ENCODE measurements around the gene RNF126.
"Not testable (repeated sequence)": the region's sequence is repeated elsewhere in the genome, so short reads cannot be mapped to it uniquely, and the experiment has no call there.

Gene RNF126

DNA sequence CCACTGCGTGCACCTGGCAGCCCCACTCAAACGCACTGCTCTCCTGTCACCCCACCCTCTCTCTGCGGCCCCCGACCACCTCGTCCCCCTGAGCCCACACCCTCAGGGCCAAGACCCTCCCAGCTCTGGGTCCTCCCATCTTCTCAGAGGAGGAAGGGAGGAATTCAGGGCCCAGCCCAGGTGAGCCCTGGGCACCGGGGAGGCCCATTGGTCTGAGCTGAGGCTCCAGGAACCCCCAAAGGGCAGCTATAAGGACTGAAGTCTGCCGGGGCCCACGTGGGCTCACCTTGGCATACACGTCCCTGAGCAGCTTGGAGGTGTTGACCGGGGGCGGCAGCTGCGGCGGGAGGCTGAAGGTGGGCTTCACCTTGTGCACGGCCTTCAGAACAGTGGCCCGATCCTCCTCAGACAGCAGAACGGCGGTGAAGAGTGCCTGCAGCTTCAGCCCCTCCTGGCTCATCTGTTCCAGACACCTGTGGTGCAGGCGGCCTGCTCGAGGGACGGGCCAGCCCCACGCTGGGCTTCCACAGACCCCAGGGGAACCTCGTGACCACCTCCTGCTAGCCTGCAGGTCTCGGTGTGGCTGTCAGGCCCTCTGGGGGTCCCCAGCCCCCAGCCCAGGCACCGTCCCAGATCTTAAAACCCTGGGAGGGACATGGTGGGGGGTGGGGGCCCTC, 38.4 kb downstream of the RNF126 start:
- DNase-seq (ENCODE audit: low spot score) = no peak
- TF ChIP-seq, protein P1, sequence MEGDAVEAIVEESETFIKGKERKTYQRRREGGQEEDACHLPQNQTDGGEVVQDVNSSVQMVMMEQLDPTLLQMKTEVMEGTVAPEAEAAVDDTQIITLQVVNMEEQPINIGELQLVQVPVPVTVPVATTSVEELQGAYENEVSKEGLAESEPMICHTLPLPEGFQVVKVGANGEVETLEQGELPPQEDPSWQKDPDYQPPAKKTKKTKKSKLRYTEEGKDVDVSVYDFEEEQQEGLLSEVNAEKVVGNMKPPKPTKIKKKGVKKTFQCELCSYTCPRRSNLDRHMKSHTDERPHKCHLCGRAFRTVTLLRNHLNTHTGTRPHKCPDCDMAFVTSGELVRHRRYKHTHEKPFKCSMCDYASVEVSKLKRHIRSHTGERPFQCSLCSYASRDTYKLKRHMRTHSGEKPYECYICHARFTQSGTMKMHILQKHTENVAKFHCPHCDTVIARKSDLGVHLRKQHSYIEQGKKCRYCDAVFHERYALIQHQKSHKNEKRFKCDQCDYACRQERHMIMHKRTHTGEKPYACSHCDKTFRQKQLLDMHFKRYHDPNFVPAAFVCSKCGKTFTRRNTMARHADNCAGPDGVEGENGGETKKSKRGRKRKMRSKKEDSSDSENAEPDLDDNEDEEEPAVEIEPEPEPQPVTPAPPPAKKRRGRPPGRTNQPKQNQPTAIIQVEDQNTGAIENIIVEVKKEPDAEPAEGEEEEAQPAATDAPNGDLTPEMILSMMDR (IDR thresholded peaks at IDR 0.05; ENCODE audit: extremely low read depth, missing control alignments) = no peak

DNA sequence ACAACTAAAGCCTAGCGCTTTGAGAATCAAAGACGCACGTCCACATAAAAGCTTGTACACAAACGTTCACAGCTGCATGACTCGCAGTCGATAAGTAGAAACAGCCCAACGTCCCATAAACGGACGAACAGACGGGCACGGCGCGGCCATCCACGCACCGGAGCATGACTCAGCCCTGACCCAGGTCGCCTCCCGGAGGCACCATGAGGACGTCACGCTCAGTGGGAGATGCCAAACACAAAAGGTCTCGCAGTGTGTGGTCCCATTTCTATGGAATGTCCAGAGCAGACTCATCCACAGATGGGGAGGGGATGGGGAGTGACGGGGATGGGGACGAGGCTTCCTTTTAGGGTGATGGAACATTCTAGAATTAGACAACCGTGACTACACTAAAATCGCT, 39.0 kb downstream of the RNF126 start:
- TF ChIP-seq, protein P1 (IDR thresholded peaks at IDR 0.05; ENCODE audit: extremely low read depth, missing control alignments) = no peak
- DNase-seq (ENCODE audit: low spot score) = no peak

DNA sequence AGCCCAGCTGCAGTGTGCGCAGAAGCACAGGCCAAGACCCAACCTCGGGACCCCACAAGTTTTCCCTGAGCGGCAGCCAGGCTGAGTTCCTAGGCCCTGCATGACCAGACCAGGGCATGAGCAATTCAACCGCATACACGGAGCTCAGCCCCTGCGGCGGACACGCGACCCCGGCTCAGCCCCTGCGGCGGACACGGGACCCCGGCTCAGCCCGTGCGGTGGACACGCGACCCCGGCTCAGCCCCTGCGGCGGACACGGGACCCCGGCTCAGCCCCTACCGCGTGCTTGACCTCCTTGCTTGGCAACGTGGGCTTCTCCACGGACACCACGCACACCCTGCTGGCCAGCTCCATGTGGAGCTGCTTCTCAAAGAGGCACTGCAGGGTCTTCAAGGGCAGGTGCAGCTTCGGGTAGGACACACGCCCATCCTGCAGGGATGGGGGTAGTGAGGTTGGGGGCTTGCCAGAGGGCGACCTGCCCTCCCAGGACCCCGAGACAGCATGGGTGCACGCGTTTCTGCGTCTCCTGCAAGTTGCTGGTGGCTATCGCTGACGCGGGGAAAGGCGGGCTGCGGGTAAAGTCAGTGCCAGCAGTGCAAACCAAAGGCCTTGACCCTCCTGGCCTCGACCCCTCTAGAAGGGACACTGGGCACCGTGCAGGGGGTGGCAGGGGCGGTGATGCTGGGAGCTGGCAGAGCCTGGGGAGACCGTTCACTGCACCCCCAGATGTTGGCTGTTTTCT, 39.7 kb downstream of the RNF126 start:
- TF ChIP-seq, protein P1 (IDR thresholded peaks at IDR 0.05; ENCODE audit: extremely low read depth, missing control alignments) = no peak
- no peak for DNase-seq (ENCODE audit: low spot score)

DNA sequence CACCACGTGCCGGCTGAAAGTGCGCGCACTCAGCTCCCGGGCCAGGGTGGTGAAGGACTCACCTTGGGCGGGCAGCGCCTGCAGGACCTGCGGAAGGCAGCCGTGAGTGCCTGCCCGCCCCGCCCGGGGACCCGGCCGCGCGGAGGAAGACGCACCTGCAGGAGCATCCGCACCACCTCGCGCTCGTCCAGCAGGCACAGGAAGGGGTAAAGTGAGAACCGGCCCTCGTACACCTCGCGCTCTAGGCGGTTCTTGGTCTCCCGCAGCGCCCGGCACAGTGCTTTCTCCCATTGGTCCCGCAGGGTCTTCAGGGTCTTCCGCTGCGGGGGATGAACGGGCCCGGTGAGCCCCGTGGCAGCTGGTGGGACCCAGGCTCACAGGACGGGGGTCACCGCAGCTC, 40.3 kb downstream of the RNF126 start:
- DNase-seq (ENCODE audit: low spot score) = no peak
- TF ChIP-seq, protein P1 (IDR thresholded peaks at IDR 0.05; ENCODE audit: extremely low read depth, missing control alignments) = no peak

DNA sequence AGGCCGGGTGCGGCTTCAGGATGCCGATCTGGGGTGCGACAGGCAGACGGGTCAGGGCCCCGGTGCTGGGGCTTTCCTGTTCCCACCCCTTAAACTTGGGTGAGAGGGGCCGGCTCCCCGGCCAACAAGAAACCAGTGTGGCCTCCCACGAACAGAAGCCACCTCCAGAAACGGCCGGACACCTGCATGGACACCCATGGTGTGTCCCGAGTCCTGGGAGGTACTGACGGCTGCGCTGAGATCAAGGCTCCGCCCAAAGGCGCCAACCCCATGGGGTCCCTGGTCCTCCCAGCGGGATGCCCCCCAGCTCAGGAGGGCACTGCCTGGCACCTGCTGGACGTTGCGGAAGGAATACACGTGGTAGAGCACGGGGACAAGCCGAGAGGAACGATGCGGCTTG, 41.2 kb downstream of the RNF126 start:
- no peak for DNase-seq (ENCODE audit: low spot score)
- TF ChIP-seq, protein P1 (IDR thresholded peaks at IDR 0.05; ENCODE audit: extremely low read depth, missing control alignments) = no peak

DNA sequence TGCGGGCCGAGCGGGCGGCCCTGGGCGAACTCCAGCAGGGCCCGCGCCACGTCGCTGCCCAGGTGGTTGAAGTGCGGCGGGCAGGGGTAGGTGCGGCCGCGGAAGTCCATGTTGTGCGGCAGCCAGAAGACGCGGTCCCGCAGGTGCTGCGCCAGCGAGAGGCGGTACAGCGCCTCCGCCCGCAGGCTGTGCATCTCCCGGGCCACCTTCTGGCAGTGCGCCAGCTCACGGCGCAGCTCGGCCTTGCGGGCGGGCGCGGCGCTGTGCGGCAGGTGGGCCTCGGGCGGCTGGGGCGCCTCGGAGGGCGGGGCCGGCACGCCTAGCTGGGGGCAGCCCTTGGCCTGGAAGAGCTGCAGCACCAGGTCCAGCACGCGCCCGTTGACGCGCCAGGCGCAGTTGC, 41.8 kb downstream of the RNF126 start:
- not testable (repeated sequence) for DNase-seq (ENCODE audit: low spot score)

DNA sequence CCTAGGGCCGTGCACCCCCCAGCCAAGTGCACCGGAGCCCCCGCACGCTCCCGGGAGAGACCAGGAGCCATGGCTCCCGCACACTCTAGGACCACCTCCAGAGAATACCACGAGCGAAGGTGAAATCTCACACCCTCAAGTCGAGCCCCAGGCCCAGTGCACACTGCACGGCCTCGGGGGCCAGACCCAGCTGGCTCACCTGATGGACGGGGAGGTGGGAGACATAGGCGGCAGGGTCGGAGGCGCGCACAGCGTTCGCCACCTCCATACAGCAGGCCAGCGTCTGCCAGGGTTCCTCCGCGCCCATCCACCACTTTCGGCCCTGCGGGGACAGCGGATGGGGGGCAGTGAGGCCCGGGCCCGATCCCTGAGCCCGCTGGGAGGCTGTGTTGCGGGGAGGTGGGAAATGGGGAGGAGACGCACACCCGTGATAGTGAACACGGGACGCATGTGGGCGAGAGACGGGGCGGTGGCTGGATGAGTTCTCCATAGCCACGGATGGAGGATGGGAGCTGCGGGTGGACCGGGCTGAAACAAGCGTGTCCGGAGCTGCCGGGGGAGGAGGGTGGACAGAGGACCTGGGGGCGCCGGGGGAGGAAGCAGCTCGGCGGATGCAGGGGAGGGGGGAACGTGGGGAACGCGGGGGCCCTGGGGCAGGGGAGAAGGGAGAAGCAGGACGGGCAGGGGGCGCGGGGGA, 42.7 kb downstream of the RNF126 start:
- no peak for DNase-seq (ENCODE audit: low spot score)
- TF ChIP-seq, protein P1 (IDR thresholded peaks at IDR 0.05; ENCODE audit: extremely low read depth, missing control alignments) = no peak

Data from GM20000 (cell line).